Liver (tissue), 9 donors: ENCODE measurements around the gene MEIOB. TPM values are rescaled to one million over a fixed set of nuclear protein-coding genes. Genes with fewer than 3 reads are reported as not detected.

ENCODE experiments used
- DNase-seq: peaks from one replicate; pipeline ENCODE4 v3.0.0-alpha.2; 2017; ENCODE audit warnings: low spot score
- H3K27ac ChIP-seq, 2 donors: one replicate each; pipeline ENCODE4 v1.7.0; 2013; ENCODE audit warnings: inconsistent platforms in 2 of 2, low read length in 2 of 2, control low read depth in 1 of 2, low read depth in 1 of 2, mild to moderate bottlenecking in 1 of 2
- H3K27me3 ChIP-seq, 4 donors: one replicate each; pipeline versions ENCODE4 v1.6.1 to v1.7.0; 2013; ENCODE audit warnings: low read length in 3 of 4, inconsistent platforms in 1 of 4, mild to moderate bottlenecking in 1 of 4, moderate library complexity in 1 of 4; ENCODE audit not compliant: control insufficient read depth in 4 of 4, insufficient read depth in 4 of 4
- H3K36me3 ChIP-seq, 4 donors: one replicate each; pipeline versions ENCODE4 v1.6.1 to v1.7.0; 2013; ENCODE audit warnings: low read length in 3 of 4, mild to moderate bottlenecking in 3 of 4, low read depth in 1 of 4, moderate library complexity in 1 of 4; ENCODE audit not compliant: control insufficient read depth in 4 of 4, insufficient read depth in 3 of 4
- H3K4me1 ChIP-seq, 4 donors: one replicate each; pipeline versions ENCODE4 v1.6.1 to v1.7.0; 2013; ENCODE audit warnings: low read length in 3 of 4, mild to moderate bottlenecking in 3 of 4, moderate library complexity in 1 of 4; ENCODE audit not compliant: control insufficient read depth in 4 of 4, insufficient read depth in 4 of 4
- H3K4me3 ChIP-seq, 3 donors: one replicate each; pipeline versions ENCODE4 v1.6.1 to v1.7.0; 2013; ENCODE audit warnings: low read length in 3 of 3, control low read depth in 1 of 3, low read depth in 1 of 3, mild to moderate bottlenecking in 1 of 3
- H3K9ac ChIP-seq, 2 donors: one replicate each; pipeline ENCODE4 v1.7.0; 2013; ENCODE audit warnings: low read length in 2 of 2, mild to moderate bottlenecking in 2 of 2, moderate library complexity in 2 of 2, control low read depth in 1 of 2, low read depth in 1 of 2
- H3K9me3 ChIP-seq, 4 donors: one replicate each; pipeline versions ENCODE4 v1.6.1 to v1.7.0; 2013; ENCODE audit warnings: low read length in 3 of 4; ENCODE audit not compliant: control insufficient read depth in 4 of 4
- EGR1 ChIP-seq, 2 donors: IDR thresholded peaks; 2 replicates each; pipeline ENCODE4 v1.6.1; 2016 to 2018; ENCODE audit warnings: antibody characterized with exemption in 2 of 2, low read depth in 2 of 2
- FOXA1 ChIP-seq: IDR thresholded peaks from 2 replicates; pipeline ENCODE4 v1.6.1; 2016; ENCODE audit warnings: antibody characterized with exemption
- FOXA2 ChIP-seq: IDR thresholded peaks from 2 replicates; pipeline ENCODE4 v1.6.1; 2016; ENCODE audit warnings: antibody characterized with exemption
- GABPA ChIP-seq, 2 donors: IDR thresholded peaks in 1 of 2; conservative IDR thresholded peaks in 1 of 2; 2 replicates each; pipeline ENCODE4 v1.6.1; 2016; ENCODE audit warnings: antibody characterized with exemption in 2 of 2, mild to moderate bottlenecking in 1 of 2, moderate library complexity in 1 of 2
- HNF4A ChIP-seq, 2 donors: conservative IDR thresholded peaks; 2 replicates each; pipeline ENCODE4 v1.6.1; 2016; ENCODE audit warnings: antibody characterized with exemption in 2 of 2, mild to moderate bottlenecking in 2 of 2
- HNF4G ChIP-seq: IDR thresholded peaks from 2 replicates; pipeline ENCODE4 v1.6.1; 2016; ENCODE audit warnings: antibody characterized with exemption
- JUND ChIP-seq, 2 donors: IDR thresholded peaks; 2 replicates each; pipeline ENCODE4 v1.6.1; 2016; ENCODE audit warnings: antibody characterized with exemption in 2 of 2
- NR2F2 ChIP-seq: IDR thresholded peaks from 2 replicates; pipeline ENCODE4 v1.6.1; 2016; ENCODE audit warnings: antibody characterized with exemption
- RAD21 ChIP-seq, 2 donors: IDR thresholded peaks; 2 replicates each; pipeline ENCODE4 v1.6.1; 2016; ENCODE audit warnings: antibody characterized with exemption in 2 of 2, mild to moderate bottlenecking in 2 of 2
- RXRA ChIP-seq, 2 donors: IDR thresholded peaks; 2 replicates each; pipeline ENCODE4 v1.6.1; 2017 to 2018; ENCODE audit warnings: antibody characterized with exemption in 2 of 2, mild to moderate bottlenecking in 1 of 2
- SP1 ChIP-seq: IDR thresholded peaks from 2 replicates; pipeline ENCODE4 v1.6.1; 2018; ENCODE audit warnings: antibody characterized with exemption, mild to moderate bottlenecking
- TAF1 ChIP-seq: conservative IDR thresholded peaks from 2 replicates; pipeline ENCODE4 v1.6.1; 2016; ENCODE audit warnings: antibody characterized with exemption, mild to moderate bottlenecking
- YY1 ChIP-seq: IDR thresholded peaks from 2 replicates; pipeline ENCODE4 v1.6.1; 2016; ENCODE audit warnings: antibody characterized with exemption, mild to moderate bottlenecking
- WGBS: extraction: QIAGEN DNeasy Blood & Tissue Kit; methylation state at CpG from one replicate; pipeline ENCODE4 v1.1.7; 2013; 5-methylcytosine and 5-hydroxymethylcytosine counted together
- polyA plus RNA-seq, 2 donors: library from polyadenylated mRNA; stranded (reverse) in 1 of 2; unstranded in 1 of 2; fragments of 200-250 nt in 1 of 2; fragments of >200 nt in 1 of 2; fragmentation: Nextera tagmentation in 1 of 2; extraction: Ambion mirVana in 1 of 2; gene quantifications; one replicate each; pipeline versions ENCODE4 v1.2.1 to v1.2.3, GENCODE V29; 2013 to 2015
- total RNA-seq, 2 donors: library from RNA; depleted of rRNA; stranded (reverse); fragments of >200 nt; gene quantifications; one replicate each; pipeline ENCODE4 v1.2.3, GENCODE V29; 2014
- TF ChIP-seq, protein P1 (sequence below): fragments of 150-350 bp; IDR thresholded peaks from 2 replicates; pipeline ENCODE4 v1.5.1; 2017; ENCODE audit warnings: improper control_type of control experiment, low read depth, low read length; ENCODE audit not compliant: missing input control
- TF ChIP-seq, protein P2 (sequence below): IDR thresholded peaks from 2 replicates; pipeline ENCODE4 v1.6.1; 2016; ENCODE audit warnings: antibody characterized with exemption
- TF ChIP-seq, protein P3 (sequence below): IDR thresholded peaks from 2 replicates; pipeline ENCODE4 v1.6.1; 2016; ENCODE audit warnings: antibody characterized with exemption, mild to moderate bottlenecking
- TF ChIP-seq, protein P4 (sequence below): IDR thresholded peaks from 2 replicates; pipeline ENCODE4 v1.6.1; 2016; ENCODE audit warnings: antibody characterized with exemption
- TF ChIP-seq, protein P5 (sequence below): IDR thresholded peaks from 2 replicates; pipeline ENCODE4 v1.6.1; 2016; ENCODE audit warnings: antibody characterized with exemption
- donor health status: healthy.
- donor health status: healthy.
- donor health status: healthy.
- donor health status: healthy.
- donor health status: healthy.

The MEIOB gene
- total and polyA plus RNA-seq, 4 donors = 0.33 to 2.2 TPM; not detected in 2

DNA sequence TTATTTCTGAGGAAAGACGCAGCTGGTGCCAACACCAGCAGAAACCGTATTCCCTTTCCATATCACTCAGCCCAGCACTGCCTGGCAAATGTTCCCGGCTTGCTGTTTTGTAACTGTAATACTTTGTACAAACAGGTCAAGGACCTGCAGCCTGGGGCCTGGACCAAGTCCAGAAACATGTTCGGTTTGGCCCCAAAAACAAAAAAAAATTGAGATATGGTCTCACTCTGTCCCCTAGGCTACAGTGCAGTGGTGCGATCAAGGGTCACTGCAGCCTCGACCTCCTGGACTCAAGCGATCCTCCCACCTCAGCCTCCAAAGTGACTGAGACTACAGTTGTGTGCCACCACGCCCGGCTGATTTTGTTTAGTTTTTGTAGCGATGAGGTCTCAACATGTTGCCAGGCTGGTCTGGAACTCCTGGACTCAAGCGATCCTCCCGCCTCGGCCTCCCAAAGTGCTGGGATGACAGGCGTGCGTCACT is 46.5 kb downstream of the MEIOB start:
- H3K4me3 ChIP-seq = peak overlapping the region; percentile 77 to 91 (median 82)
- H3K4me1 ChIP-seq = peaks cover 11 to 81% (median 64%) of the 10 kb centered on the region in 4 donors
- peak; percentile 47 for DNase-seq
- H3K36me3 ChIP-seq = peaks cover 10 to 14% (median 12%) of the 10 kb centered on the region in 4 donors
- TF ChIP-seq FOXA1 = no peak
- TF ChIP-seq, protein P1, sequence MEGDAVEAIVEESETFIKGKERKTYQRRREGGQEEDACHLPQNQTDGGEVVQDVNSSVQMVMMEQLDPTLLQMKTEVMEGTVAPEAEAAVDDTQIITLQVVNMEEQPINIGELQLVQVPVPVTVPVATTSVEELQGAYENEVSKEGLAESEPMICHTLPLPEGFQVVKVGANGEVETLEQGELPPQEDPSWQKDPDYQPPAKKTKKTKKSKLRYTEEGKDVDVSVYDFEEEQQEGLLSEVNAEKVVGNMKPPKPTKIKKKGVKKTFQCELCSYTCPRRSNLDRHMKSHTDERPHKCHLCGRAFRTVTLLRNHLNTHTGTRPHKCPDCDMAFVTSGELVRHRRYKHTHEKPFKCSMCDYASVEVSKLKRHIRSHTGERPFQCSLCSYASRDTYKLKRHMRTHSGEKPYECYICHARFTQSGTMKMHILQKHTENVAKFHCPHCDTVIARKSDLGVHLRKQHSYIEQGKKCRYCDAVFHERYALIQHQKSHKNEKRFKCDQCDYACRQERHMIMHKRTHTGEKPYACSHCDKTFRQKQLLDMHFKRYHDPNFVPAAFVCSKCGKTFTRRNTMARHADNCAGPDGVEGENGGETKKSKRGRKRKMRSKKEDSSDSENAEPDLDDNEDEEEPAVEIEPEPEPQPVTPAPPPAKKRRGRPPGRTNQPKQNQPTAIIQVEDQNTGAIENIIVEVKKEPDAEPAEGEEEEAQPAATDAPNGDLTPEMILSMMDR = no peak
- TF ChIP-seq HNF4A (conservative IDR thresholded peaks at IDR 0.05) = peak; percentile 93
- TF ChIP-seq YY1 = peak; percentile 48
- TF ChIP-seq SP1 = peak; percentile 62
- TF ChIP-seq, protein P2, sequence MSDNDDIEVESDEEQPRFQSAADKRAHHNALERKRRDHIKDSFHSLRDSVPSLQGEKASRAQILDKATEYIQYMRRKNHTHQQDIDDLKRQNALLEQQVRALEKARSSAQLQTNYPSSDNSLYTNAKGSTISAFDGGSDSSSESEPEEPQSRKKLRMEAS = peak; percentile 69
- peak in 1 of 2 donors; percentile 41 for TF ChIP-seq EGR1 (IDR thresholded peaks at IDR 0.05; ENCODE audit: low read depth in 2 of 2)
- TF ChIP-seq GABPA (IDR thresholded peaks at IDR 0.05 in 1 of 2, conservative IDR thresholded peaks at IDR 0.05 in 1 of 2) = peak in 1 of 2 donors; percentile 44
- peak; percentile 65 for TF ChIP-seq HNF4G
- TF ChIP-seq, protein P3, sequence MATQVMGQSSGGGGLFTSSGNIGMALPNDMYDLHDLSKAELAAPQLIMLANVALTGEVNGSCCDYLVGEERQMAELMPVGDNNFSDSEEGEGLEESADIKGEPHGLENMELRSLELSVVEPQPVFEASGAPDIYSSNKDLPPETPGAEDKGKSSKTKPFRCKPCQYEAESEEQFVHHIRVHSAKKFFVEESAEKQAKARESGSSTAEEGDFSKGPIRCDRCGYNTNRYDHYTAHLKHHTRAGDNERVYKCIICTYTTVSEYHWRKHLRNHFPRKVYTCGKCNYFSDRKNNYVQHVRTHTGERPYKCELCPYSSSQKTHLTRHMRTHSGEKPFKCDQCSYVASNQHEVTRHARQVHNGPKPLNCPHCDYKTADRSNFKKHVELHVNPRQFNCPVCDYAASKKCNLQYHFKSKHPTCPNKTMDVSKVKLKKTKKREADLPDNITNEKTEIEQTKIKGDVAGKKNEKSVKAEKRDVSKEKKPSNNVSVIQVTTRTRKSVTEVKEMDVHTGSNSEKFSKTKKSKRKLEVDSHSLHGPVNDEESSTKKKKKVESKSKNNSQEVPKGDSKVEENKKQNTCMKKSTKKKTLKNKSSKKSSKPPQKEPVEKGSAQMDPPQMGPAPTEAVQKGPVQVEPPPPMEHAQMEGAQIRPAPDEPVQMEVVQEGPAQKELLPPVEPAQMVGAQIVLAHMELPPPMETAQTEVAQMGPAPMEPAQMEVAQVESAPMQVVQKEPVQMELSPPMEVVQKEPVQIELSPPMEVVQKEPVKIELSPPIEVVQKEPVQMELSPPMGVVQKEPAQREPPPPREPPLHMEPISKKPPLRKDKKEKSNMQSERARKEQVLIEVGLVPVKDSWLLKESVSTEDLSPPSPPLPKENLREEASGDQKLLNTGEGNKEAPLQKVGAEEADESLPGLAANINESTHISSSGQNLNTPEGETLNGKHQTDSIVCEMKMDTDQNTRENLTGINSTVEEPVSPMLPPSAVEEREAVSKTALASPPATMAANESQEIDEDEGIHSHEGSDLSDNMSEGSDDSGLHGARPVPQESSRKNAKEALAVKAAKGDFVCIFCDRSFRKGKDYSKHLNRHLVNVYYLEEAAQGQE = no peak
- no peak for TF ChIP-seq FOXA2
- TF ChIP-seq, protein P4, sequence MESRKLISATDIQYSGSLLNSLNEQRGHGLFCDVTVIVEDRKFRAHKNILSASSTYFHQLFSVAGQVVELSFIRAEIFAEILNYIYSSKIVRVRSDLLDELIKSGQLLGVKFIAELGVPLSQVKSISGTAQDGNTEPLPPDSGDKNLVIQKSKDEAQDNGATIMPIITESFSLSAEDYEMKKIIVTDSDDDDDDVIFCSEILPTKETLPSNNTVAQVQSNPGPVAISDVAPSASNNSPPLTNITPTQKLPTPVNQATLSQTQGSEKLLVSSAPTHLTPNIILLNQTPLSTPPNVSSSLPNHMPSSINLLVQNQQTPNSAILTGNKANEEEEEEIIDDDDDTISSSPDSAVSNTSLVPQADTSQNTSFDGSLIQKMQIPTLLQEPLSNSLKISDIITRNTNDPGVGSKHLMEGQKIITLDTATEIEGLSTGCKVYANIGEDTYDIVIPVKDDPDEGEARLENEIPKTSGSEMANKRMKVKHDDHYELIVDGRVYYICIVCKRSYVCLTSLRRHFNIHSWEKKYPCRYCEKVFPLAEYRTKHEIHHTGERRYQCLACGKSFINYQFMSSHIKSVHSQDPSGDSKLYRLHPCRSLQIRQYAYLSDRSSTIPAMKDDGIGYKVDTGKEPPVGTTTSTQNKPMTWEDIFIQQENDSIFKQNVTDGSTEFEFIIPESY = no peak
- TF ChIP-seq RXRA (IDR thresholded peaks at IDR 0.05) = peak; percentile 90
- TF ChIP-seq NR2F2 = no peak
- TF ChIP-seq RAD21 (IDR thresholded peaks at IDR 0.05) = peak; percentile 26 to 36
- TF ChIP-seq TAF1 = peak; percentile 51
- peak in 1 of 2 donors; percentile 40 for TF ChIP-seq JUND (IDR thresholded peaks at IDR 0.05)
- TF ChIP-seq, protein P5, sequence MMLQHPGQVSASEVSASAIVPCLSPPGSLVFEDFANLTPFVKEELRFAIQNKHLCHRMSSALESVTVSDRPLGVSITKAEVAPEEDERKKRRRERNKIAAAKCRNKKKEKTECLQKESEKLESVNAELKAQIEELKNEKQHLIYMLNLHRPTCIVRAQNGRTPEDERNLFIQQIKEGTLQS = no peak
- no peaks in the 10 kb centered on the region for H3K9me3 ChIP-seq
- H3K27me3 ChIP-seq = no peaks in the 10 kb centered on the region
- 25% methylated on average over 15 of the region's 15 CpGs for WGBS
- H3K9ac ChIP-seq = peak overlapping the region; percentile 26 to 77
- peak overlapping the region; percentile 83 to 94 for H3K27ac ChIP-seq
